HG03460 (cell line): ENCODE measurements around the gene RBM12.

Experiments
- ATAC-seq: cut with Tn5 transposase; IDR thresholded peaks from one replicate; pipeline ENCODE4 v1.9.1; 2021; ENCODE audit not compliant: unreplicated experiment

The RBM12 gene

GRCh38 chr20:35626386-35627001, 38.2 kb downstream of the RBM12 start:
- ATAC-seq = no peak

DNA sequence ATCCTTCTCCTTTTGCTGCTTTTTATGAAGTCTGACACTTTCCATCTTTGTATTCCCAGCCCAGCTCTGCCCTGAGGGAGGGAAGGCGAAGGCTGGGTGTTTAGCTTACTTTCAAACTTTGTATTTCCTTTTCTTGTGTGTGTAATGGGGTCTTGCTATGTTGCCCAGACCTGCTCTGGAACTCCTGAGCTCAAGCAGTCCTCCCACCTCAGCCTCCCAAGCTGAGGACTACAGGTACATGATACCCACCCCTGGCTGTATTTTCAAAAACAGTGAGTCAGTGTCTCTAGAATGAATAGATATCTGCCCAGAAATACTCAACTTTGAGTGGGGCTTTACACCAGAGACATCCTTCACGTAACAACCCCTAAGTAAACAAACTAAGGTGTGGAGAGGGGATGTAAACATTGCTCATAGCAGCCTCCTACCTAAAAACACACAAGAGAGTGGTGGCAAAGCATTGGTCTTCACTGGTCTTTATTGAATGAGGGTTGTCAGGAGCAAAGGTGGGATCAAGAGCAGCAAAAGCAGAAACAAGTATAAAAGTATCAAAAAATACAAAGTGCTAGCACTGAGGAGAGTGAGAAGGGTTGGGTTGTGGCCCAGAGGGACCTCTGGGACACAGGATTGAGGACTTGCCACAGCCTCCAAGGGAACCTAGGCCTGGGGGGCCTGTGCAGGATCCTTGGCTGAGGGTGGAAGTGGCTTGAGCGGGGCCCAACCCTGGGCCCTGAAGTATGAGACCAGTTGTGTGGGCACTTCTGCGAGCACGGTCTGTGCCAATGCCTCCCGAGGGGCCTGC, 38.9 kb downstream of the RBM12 start:
- no peak for ATAC-seq

- no peak for ATAC-seq
Observed at GRCh38 chr20:35621560-35621946, 43.1 kb downstream of the RBM12 start.

GRCh38 chr20:35620818-35621559, 43.7 kb downstream of the RBM12 start:
- no peak for ATAC-seq

DNA sequence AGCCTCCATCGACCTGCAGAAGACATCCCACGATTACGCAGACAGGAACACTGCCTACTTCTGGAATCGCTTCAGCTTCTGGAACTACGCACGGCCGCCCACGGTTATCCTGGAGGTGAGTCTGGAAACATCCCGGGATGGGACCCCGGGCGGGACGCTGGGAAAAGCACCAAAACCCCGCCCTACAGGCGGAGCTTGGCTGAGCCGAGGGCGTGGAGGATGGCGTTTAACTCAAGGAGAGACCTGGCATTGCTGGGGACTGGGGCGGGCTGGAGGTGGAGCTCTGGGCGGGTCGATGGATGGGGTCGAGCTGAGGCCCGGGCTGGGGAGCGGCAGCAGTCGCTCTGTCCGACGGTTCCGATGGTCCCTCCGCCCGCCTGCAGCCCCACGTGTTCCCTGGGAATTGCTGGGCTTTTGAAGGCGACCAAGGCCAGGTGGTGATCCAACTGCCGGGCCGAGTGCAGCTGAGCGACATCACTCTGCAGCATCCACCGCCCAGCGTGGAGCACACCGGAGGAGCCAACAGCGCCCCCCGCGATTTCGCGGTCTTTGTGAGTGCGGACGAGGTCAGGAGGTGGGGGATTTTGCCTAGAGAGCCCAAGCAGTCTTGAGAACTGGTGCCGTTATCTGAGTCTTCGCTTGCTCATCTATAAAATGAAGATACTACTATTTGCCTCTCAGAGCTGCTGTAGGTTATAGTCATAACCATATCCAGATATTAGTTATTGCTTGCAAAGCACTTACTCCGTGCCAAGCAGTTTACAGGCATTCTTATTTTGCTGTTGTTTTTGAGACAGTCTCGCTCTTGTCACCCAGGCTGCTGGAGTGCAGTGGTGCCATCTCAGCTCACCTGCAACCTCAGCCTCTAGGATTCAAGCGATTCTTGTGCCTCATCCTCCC, 45.3 kb downstream of the RBM12 start:
- ATAC-seq = peak; percentile 30

GRCh38 chr20:35618263-35619131, 46.2 kb downstream of the RBM12 start:
- no peak for ATAC-seq

DNA sequence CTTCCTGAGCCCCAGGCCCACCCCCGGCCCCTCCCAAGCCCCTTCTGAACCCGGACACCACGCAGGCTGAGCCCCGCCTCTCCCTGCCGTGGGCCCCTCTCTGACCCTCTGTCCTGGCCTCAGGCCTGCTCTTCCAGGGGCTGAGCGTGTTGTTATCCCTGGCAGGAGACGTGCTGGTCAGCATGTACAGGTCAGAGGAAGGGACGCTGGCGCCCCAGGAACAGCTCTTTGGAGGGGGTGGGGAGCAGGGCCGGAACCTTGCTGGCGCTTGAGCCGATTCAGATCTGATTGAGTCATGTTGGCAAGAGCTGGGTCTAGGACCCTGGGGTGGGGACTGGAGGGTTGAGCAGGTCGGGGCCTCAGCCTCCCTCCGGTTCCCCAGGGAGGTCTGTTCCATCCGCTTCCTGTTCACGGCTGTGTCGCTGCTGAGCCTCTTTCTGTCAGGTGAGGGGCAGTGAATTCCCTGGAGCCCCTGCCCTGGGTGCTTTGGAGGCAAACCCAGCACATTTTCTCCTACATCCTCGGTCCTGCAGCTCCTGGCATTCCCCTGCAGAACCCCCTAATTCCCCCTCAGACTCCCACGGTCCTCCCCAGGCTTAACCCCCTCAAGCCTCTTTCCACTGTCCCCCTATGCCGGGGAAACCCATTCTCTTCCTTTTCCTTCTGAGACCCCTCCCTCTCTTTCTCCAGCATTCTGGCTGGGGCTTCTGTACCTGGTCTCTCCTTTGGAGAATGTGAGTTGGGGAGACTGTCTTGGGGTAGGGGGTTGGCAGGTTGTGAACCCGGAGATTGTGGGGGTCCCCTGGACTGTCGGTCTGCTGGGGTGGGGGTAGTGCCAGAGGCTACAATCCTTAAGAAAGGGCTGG, 47.1 kb downstream of the RBM12 start:
- no peak for ATAC-seq

- no peak for ATAC-seq
Observed at GRCh38 chr20:35616465-35617396, 48.0 kb downstream of the RBM12 start.

GRCh38 chr20:35615667-35616464, 48.8 kb downstream of the RBM12 start, which contains the start of gene SPAG4:
Gene SPAG4 (plus strand): TSS chr20:35615829. CDS start chr20:35616004, 175 bp downstream.
- peak; percentile 66 for ATAC-seq

- no peak for ATAC-seq
Observed at GRCh38 chr20:35611482-35611881, 53.2 kb downstream of the RBM12 start.

- ATAC-seq = no peak
Observed at GRCh38 chr20:35610833-35611427, 53.8 kb downstream of the RBM12 start.

DNA sequence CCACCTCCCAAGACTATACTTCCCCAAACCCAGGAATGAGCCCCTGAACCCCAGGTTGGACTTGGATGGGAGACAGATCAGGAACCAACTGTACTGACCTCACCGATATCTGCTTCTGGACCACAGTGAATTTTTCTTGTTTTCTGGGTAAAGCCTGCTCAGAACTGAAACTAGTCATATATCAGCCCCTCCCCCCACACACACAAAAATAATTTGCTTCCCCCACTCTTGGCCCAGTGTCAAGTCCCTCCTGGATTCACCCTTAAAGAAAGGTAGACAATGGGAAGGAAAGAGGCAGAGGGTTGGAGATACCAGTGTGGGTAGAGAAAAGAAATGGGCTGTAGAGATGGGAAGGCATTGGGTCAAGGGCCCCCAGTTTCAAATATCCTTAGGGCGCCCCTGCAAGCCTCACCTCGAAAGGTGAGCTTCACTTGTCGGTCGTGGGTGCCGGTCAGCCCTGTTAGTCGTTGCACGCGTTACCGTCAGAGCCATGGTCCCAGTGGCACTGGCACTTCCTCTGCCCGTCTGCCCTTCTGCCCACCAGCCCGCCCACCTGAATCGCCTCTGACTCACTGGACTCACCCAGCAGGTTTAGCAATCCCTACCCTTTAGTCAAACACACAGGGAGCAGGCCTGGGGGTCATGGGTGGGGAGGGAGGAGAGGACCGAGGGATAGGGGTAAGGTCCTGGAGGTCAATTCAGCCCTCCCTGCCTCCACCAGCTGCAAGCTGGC, 57.5 kb downstream of the RBM12 start:
- ATAC-seq = no peak

GRCh38 chr20:35606127-35606526, 58.6 kb downstream of the RBM12 start:
- no peak for ATAC-seq

GRCh38 chr20:35604449-35604747, 60.3 kb downstream of the RBM12 start:
- ATAC-seq = no peak

- no peak for ATAC-seq
Observed at GRCh38 chr20:35603695-35604448, 60.8 kb downstream of the RBM12 start.
